MM.1S (cell line): ENCODE results near the gene KCTD5.

ENCODE experiments used
- DNase-seq: peaks from one replicate; pipeline ENCODE4 v3.0.0-alpha.2; 2015
- H2AFZ ChIP-seq: fragments of 300-600 bp; sonication (generic); 2 replicates; pipeline ENCODE4 v1.6.0; 2016; ENCODE audit warnings: antibody characterized with exemption, low read length
- H3F3A ChIP-seq: fragments of 300-600 bp; sonication (generic); 2 replicates; pipeline ENCODE4 v1.6.1; 2016; ENCODE audit warnings: mild to moderate bottlenecking, antibody characterized with exemption, low read length, moderate library complexity, mixed read lengths; ENCODE audit not compliant: insufficient read depth
- H3K27ac ChIP-seq: fragments of 300-600 bp; sonication (generic); 2 replicates; pipeline ENCODE4 v1.5.1; 2016; ENCODE audit warnings: mild to moderate bottlenecking, low read length
- H3K27me3 ChIP-seq: fragments of 300-600 bp; sonication (generic); replicated peaks from 2 replicates; pipeline ENCODE4 v1.6.0; 2016; ENCODE audit warnings: low read length; ENCODE audit not compliant: insufficient read depth
- H3K36me3 ChIP-seq: fragments of 300-600 bp; sonication (generic); replicated peaks from 2 replicates; pipeline ENCODE4 v1.6.1; 2016; ENCODE audit warnings: mild to moderate bottlenecking, low read length, mixed read lengths; ENCODE audit not compliant: insufficient read depth
- H3K4me1 ChIP-seq: fragments of 300-600 bp; sonication (generic); 2 replicates; pipeline ENCODE4 v1.6.1; 2016; ENCODE audit warnings: low read length, mixed read lengths
- H3K4me2 ChIP-seq: fragments of 300-600 bp; sonication (generic); 2 replicates; pipeline ENCODE4 v1.6.0; 2016; ENCODE audit warnings: low read depth, low read length
- H3K4me3 ChIP-seq: fragments of 300-600 bp; sonication (generic); 2 replicates; pipeline ENCODE4 v1.5.1; 2016; ENCODE audit warnings: low read length, mixed read lengths
- H3K79me2 ChIP-seq: fragments of 300-600 bp; sonication (generic); 2 replicates; pipeline ENCODE4 v1.6.1; 2016; ENCODE audit warnings: mixed run types, low read length, mixed read lengths
- H3K9ac ChIP-seq: fragments of 300-600 bp; sonication (generic); 2 replicates; pipeline ENCODE4 v1.6.1; 2016; ENCODE audit warnings: low read length, mixed read lengths
- H3K9me2 ChIP-seq: fragments of 300-600 bp; sonication (generic); replicated peaks from 2 replicates; pipeline ENCODE4 v1.6.1; 2016; ENCODE audit warnings: mild to moderate bottlenecking, low read length, mixed read lengths; ENCODE audit not compliant: insufficient read depth
- H3K9me3 ChIP-seq: fragments of 300-600 bp; sonication (generic); replicated peaks from 2 replicates; pipeline ENCODE4 v1.6.1; 2016; ENCODE audit warnings: mild to moderate bottlenecking, low read length, mixed read lengths; ENCODE audit not compliant: insufficient read depth
- H4K20me1 ChIP-seq: fragments of 300-600 bp; sonication (generic); 2 replicates; pipeline ENCODE4 v1.6.1; 2016; ENCODE audit warnings: mild to moderate bottlenecking, low read length, moderate library complexity, mixed read lengths; ENCODE audit not compliant: insufficient read depth
- CTCF ChIP-seq: fragments of 300-600 bp; sonication (generic); IDR thresholded peaks from 2 replicates; pipeline ENCODE4 v1.5.1; 2016; ENCODE audit warnings: antibody characterized with exemption, low read length, mixed read lengths
- EZH2 ChIP-seq: fragments of 300-600 bp; sonication (generic); optimal IDR thresholded peaks from 2 replicates; pipeline ENCODE3; 2017; ENCODE audit warnings: low read depth, mild to moderate bottlenecking, antibody characterized with exemption, low read length, mixed read lengths
- EZH2phosphoT487 ChIP-seq: fragments of 300-600 bp; sonication (generic); IDR thresholded peaks from 2 replicates; pipeline ENCODE4 v1.6.1; 2018; ENCODE audit warnings: antibody characterized with exemption, low read length

Gene KCTD5

GRCh38 chr16:2706611-2707311 lies 24.4 kb downstream of the KCTD5 start:
- Histone ChIP-seq H3K79me2 (0 out of 2 replicates have a peak, but pooled peaks cover 3% of the 10 kb centered on the region), H3K4me1 (no peaks in the 10 kb centered on the region), H3K4me2 (no peak overlapping the region), H3K27ac (no peak overlapping the region), H3F3A (no peaks in the 10 kb centered on the region), H3K36me3 (no peaks in the 10 kb centered on the region; the same call in 1 of the 2 replicates), H3K27me3 (no peaks in the 10 kb centered on the region), H3K9ac (no peak overlapping the region), H3K9me3 (no peaks in the 10 kb centered on the region), H2AFZ (no peak overlapping the region), H3K9me2 (no peaks in the 10 kb centered on the region), H4K20me1 (no peaks in the 10 kb centered on the region), H3K4me3 (no peak overlapping the region)
- no peak for DNase-seq
- TF ChIP-seq EZH2phosphoT487 (no peak), EZH2 (no peak), CTCF (no peak)

GRCh38 chr16:2707368-2708289 lies 25.3 kb downstream of the KCTD5 start:
- H2AFZ ChIP-seq: no peak overlapping the region
- no peak overlapping the region for H3K4me2 ChIP-seq
- no peak for DNase-seq
- no peaks in the 10 kb centered on the region for H3K4me1 ChIP-seq
- 0 out of 2 replicates have a peak, but pooled peaks cover 3% of the 10 kb centered on the region for H3K79me2 ChIP-seq
- no peak overlapping the region for H3K27ac ChIP-seq
- no peaks in the 10 kb centered on the region for H3K9me3 ChIP-seq
- no peak overlapping the region for H3K4me3 ChIP-seq
- H3K27me3 ChIP-seq: no peaks in the 10 kb centered on the region
- H3K36me3 ChIP-seq: no peaks in the 10 kb centered on the region; the same call in 1 of the 2 replicates
- H3K9ac ChIP-seq: no peak overlapping the region
- no peaks in the 10 kb centered on the region for H3K9me2 ChIP-seq
- no peaks in the 10 kb centered on the region for H4K20me1 ChIP-seq
- no peaks in the 10 kb centered on the region for H3F3A ChIP-seq
- TF ChIP-seq EZH2 (no peak), CTCF (no peak), EZH2phosphoT487 (no peak)

GRCh38 chr16:2708290-2708639 lies 25.9 kb downstream of the KCTD5 start:
- Histone ChIP-seq H3K9ac (no peak overlapping the region), H3K27me3 (no peaks in the 10 kb centered on the region), H4K20me1 (no peaks in the 10 kb centered on the region), H3K27ac (no peak overlapping the region), H3K4me1 (no peaks in the 10 kb centered on the region), H3K36me3 (no peaks in the 10 kb centered on the region; the same call in 1 of the 2 replicates), H3K4me3 (no peak overlapping the region), H3K9me2 (no peaks in the 10 kb centered on the region), H3F3A (no peaks in the 10 kb centered on the region), H2AFZ (no peak overlapping the region), H3K9me3 (no peaks in the 10 kb centered on the region), H3K4me2 (no peak overlapping the region), H3K79me2 (0 out of 2 replicates have a peak, but pooled peaks cover 3% of the 10 kb centered on the region)
- TF ChIP-seq CTCF: no peak
- no peak for TF ChIP-seq EZH2phosphoT487
- TF ChIP-seq EZH2: no peak
- DNase-seq: no peak
